DMS79 treated with DMSO at 0.1 percent for 48 hours (cell line): ENCODE data around the gene SLC6A20.

Experiments used
- DNase-seq: peaks from one replicate; lab custom pipeline; 2025; lab: John Stamatoyannopoulos, UW

Gene SLC6A20

GRCh38 chr3:45778761-45779201 is 17.6 kb downstream of the SLC6A20 start:
- peak; percentile 39 for DNase-seq

DNA sequence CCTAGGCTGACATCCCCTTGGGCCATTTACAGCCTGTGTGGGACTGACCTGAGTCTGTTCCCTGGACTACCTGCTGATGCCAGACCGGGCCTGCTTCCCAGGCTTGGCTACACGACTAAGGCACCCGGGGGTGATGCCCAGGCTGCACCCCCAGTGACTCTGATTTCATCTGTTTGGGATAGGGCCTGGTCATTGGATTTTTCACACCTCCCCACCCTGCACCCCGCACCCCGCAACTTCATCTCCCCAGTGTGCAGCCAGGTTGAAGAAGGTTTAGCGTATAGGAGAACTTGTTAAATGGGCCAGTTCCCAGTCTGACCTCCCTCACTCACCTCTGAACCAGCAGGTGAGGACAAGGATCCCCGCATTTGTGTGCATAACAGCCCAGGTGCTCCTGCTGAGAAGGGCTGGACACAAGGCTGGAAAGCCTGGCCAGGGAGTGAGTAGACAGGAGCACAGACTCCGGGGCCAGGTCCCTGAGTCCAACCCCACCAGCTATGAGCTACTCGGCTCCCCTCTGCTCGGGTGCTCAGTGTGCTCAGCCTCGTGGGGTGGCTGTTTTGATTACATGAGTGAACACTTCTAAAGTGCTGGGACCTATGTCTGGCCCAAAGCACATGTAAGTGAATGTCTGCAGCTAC is 18.5 kb downstream of the SLC6A20 start:
- no peak for DNase-seq

GRCh38 chr3:45777111-45777745 is 19.1 kb downstream of the SLC6A20 start:
- no peak for DNase-seq

- peak; percentile 58 for DNase-seq
Observed at GRCh38 chr3:45776611-45777010, 19.7 kb downstream of the SLC6A20 start.

DNA sequence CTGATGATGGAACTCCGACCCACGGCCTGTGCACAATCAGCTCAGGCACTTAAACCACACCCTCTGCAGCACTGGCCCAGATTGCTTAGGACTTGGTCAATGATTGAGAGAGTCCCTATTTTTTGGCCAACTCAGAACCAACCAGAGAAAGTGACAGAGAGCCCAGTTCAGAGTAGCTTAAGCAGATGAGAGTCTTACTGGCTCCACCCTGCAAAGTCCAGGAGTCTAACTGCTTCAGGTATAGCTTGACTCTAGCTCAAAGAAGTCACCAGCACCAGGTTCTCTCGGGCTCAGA is 20.1 kb downstream of the SLC6A20 start:
- no peak for DNase-seq

DNA sequence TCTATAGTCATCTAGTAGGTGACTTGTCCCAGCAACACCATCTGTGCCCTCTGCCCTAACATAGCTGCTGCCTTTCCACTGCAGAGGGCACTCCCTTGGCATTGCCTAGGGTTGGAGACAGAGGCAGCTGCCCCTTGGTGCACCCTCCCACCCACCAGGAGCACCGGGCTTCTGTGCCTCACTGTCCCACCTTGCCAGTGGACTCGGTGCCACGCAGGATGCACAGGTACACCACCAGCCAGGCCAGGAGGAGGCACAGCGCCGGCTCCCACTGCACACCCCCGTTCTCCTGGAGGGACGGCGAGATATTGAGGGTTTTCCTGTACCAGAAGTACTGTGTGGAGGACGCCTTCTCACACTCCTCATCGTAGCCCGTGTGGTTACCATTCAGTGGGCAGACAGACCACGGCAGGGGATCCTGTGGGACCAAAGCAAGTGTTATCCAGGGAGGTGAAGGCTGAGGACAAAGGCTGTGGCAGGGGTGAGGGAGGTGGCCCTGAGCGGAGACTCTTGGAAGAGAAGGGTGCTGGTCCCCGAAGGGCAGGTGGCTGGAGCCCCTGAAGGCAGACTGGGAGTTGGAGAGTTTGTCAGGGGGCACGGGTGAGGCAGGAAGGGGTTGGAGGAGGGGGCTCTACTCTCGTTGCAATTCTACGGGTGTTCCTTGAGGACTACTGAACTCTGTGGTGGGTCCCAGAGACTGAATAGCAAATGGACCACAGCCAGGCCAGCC is 20.6 kb downstream of the SLC6A20 start:
- DNase-seq: no peak

DNA sequence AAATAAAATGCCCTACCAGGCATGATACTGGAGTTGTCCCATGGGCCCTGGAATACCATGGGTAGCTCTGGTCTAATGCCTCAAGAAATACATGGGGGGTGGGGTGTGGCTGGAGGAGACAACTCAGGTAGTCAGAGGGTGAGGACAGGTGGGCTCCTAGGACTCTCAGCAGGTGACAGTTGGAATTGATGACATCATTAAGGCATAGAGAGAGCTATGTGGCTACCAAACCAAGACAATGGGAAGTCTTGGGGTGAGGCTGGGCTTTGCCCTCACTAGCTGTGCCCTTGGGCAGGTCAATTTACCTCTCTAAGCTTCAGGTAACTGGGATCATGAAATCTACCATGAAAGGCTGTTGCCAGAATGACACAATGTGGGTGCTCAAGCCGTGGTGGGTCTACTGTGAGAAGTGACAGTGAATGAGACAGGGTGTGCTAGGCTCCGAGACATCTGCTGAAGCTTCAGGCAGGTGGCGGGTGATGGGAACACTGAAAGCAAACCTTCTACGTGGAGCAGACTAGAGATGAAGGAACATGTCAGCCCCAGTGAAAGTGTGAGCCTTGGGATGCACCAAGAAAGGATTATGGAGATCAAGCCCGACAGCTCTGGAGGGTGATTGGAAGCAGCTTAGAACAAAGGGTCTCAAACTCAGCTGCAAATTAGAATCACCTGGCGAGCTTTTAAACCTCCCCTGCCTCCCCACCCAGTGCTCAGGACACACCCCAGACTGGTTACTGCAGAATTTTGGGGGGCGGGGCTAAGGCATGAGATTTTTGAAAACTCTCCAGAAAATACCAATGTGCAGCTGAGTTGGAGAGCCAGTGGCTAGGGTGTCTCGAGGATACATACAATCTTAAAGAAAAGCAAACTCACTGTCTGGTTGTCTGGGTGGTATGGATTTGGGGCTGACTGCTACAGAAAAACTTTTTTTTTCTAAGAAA is 21.5 kb downstream of the SLC6A20 start:
- no peak for DNase-seq

- peak; percentile 19 for DNase-seq
Observed at GRCh38 chr3:45773714-45774449, 22.5 kb downstream of the SLC6A20 start.

GRCh38 chr3:45773072-45773471 is 23.3 kb downstream of the SLC6A20 start:
- DNase-seq: peak; percentile 6

- DNase-seq: no peak
Observed at GRCh38 chr3:45772341-45773035, 23.8 kb downstream of the SLC6A20 start.

- no peak for DNase-seq
Observed at GRCh38 chr3:45771831-45772230, 24.5 kb downstream of the SLC6A20 start.

- no peak for DNase-seq
Observed at GRCh38 chr3:45771166-45771775, 25.1 kb downstream of the SLC6A20 start.

- no peak for DNase-seq
Observed at GRCh38 chr3:45765958-45766357, 30.4 kb downstream of the SLC6A20 start.

DNA sequence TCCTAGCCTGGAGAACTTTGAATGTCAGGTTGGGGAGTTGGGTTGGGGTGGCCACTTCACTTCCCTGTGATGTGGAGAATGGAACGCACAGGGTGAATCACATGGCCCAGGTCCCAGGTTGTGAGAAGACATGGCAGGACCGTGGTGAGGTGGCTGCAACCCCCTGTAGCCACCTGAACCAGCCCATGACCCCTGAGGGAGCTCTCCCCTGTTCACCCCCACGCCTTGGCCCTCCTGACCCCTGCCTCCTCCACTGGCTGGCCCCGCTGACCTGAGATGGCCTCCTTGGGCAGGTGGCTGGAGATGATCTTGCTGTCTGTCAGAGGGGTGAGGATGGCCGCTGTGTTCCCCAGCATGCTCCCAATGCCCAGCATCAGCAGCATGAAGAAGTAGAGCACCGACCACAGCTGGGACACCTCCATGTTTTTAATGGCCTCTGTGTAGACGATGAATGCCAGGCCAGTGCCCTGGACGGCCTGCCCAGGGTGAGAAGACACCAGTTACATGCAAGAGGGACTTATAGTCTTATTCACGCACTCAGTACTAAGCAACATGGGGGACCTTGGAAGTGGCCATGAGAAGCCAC is 31.0 kb downstream of the SLC6A20 start:
- DNase-seq: no peak

GRCh38 chr3:45763303-45763675 is 33.0 kb downstream of the SLC6A20 start:
- DNase-seq: no peak

GRCh38 chr3:45762647-45763302 is 33.6 kb downstream of the SLC6A20 start:
- DNase-seq: no peak

GRCh38 chr3:45761831-45762230 is 34.5 kb downstream of the SLC6A20 start:
- DNase-seq: no peak

GRCh38 chr3:45760878-45761711 is 35.2 kb downstream of the SLC6A20 start:
- peak; percentile 11 for DNase-seq

DNA sequence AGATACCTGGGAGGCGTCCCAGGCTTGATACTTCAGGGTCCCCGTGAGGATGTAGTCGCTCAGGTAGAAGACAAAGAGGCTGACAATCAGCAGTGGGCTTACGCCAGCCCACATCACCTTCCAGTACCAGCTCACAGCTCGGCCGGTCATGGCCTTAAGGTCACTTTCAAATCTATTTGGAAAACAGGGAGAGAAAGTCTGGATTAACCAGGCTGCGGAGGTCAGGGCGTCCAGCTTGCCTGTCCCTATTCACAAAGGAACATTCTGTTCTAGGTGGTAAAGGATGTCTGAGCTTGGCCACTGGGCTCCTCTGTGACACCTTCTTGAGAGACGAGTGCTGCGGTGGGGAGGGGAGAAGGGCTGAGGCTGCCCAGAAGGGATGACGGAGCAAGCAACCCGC is 36.5 kb downstream of the SLC6A20 start:
- no peak for DNase-seq
